C4-2B (cell line): ENCODE data around the gene WWOX.

ENCODE experiments used
- CTCF ChIP-seq: fragments of 450-650 bp; conservative IDR thresholded peaks from 2 replicates; pipeline ENCODE4 v1.5.1; 2017; ENCODE audit warnings: mild to moderate bottlenecking
- ZFX ChIP-seq: fragments of 450-650 bp; IDR thresholded peaks from 2 replicates; pipeline ENCODE4 v1.6.1; 2017

- TF ChIP-seq CTCF (no peak), ZFX (no peak)
These were observed 872.6 kb downstream of the WWOX start for GRCh38 chr16:78972006-78972405.
